HG02973 (cell line): ENCODE measurements around the gene ATP5MC2.
"Not testable (repeated sequence)": the region's sequence is repeated elsewhere in the genome, so short reads cannot be mapped to it uniquely, and the experiment has no call there.

Source experiments
- ATAC-seq: cut with Tn5 transposase; IDR thresholded peaks from one replicate; pipeline ENCODE4 v1.9.1; 2021; ENCODE audit warnings: moderate library complexity; ENCODE audit not compliant: unreplicated experiment

ATP5MC2 gene

DNA sequence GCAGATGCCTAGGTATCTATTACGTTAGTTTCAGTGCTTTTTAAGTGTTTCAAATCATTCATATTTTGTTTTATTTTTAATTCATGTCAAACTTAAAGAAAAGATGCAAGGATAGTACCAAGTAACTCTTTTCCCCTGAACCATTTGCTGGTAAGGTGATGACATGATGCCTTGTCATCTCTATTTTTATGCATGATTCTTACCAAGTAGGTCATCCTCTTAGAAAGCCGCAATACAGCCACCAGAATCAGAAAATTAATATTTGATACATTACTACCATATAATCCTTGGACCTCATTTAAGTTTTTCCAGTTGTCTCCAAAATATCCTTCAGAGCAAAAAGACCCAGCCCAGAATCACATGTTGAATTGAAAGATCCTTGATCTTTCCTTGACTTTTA is 22.3 kb downstream of the ATP5MC2 start:
- no peak for ATAC-seq

DNA sequence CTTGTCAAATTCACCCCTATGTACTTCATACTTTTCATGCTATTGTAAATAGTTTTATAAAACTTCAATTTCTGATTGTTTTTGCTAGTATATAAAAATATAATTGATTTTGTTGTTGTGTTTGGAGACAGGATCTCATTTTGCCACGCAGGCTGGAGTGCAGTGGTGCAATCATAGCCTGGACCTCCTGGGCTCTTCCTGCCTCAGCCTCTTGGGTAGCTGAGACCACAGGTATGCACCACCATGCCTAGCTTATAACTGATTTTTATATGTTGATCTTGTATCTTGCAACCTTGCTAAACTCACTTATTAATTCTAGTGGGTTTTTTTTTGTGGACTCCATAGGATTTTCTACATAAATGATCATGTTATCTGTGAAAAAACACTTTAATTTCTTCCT is 23.5 kb downstream of the ATP5MC2 start:
- no peak for ATAC-seq

- ATAC-seq, result no peak
These were observed 24.1 kb downstream of the ATP5MC2 start for GRCh38 chr12:53651737-53652136.

- not testable (repeated sequence) for ATAC-seq
These were observed 29.6 kb downstream of the ATP5MC2 start for GRCh38 chr12:53646300-53646699.

DNA sequence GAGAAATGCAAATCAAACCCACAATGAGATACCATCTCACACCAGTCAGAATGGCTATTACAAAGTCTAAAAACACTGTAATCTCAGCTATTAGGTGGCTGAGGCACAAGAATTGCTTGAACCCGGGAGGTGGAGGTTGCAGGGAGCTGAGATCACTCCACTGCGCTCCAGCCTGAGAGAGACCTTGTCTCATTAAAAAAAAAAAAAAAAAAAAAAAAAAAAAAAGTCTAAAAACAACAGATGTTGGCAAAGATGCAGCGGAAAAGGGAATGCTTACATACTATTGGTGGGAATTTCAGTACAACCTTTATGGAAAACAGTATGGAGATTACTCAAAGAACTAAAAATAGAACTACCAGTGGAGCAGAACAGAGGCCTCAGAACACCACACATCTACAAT is 30.7 kb downstream of the ATP5MC2 start:
- no peak for ATAC-seq

- ATAC-seq, result no peak
These were observed 31.8 kb downstream of the ATP5MC2 start for GRCh38 chr12:53644133-53644532.

DNA sequence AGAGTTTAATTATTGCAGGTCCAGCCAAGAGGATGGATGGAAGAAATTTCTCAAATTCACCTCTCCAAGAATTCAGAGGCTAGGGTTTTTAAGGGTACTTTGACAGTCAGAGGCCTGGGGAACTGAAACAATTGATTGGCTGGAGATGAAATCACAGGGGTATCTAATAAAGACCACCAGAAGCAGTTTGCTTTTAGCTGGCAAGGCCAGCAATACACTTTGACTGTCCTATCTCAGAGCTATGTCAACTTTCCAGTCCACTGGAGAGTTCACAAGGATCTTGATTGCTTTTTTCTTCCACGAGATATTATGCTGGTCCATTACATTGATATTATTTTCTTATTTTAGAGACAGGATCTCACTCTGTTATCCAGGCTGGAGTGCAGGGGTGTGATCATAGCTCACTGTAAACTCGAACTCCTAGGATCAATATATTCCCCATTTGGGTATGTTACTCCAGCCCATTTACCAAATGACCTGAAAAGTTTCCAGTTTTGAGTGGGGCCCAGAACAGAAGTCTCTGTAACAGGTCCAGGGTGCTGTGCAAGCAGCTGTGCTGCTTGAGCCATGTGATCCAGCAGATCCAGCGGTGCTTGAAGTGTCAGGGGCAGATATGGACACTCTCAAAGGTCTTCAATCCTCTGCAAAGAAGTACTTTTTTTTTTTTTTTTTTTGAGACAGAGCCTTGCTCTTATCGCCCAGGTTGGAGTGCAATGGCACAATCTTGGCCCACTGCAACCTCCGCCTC is 32.5 kb downstream of the ATP5MC2 start:
- no peak for ATAC-seq

- ATAC-seq, result no peak
These were observed 37.8 kb downstream of the ATP5MC2 start for GRCh38 chr12:53638057-53638456.

DNA sequence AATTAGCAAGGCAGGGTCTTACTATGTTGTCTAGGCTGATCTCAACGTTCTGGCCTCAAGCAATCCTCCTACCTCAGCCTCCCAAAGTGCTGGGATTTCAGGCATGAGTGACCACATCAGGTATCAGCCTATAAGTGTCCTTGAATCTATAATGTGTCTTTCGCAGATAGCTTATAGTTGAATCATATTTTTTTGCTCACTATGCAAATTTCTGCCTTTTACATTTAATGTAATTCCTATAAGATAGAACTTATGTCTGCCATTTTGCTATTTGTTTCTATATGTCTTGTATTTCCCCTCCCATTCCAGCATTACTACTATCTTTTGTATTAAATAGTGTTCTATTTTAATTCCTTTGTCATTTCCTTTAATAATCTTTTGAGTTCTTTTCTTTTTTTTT is 39.2 kb downstream of the ATP5MC2 start:
- no peak for ATAC-seq

DNA sequence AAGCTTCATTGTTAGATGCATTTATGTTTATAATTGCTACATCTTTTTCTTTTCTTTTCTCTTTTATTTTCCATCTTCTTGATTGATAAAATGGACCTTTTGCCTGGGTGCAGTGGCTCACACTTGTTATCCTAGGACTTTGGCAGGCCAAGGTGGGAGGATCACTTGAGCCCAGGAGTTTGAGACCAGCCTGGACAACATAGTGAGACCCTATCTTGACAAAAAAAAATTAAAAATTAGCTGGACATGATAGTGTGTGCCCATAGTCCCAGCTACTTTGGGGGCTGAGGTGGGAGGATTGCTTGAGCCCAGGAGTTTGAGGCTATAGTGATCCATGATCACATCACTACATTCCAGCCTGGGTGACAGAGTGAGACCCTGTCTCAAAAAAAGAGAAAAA is 40.2 kb downstream of the ATP5MC2 start:
- not testable (repeated sequence) for ATAC-seq

DNA sequence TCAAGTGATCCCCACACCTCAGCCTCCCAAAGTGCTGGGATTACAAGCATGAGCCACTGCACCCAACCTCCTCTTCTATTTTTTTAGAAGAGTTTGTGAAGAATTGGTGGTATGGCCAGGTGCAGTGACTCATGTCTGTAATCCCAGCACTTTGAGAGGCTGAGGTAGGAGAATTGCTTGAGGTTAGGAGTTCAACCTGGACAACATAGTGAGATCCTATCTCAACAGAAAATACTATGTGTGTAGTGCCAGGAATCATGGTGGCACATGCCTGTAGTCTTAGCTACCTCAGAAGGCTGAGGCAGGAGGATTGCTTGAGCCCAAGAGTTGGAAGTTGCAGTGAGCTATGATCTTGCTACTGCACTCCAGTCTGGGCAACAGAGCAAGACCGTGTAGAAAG is 44.2 kb downstream of the ATP5MC2 start:
- no peak for ATAC-seq

GRCh38 chr12:53627919-53628318 is 48.0 kb downstream of the ATP5MC2 start:
- ATAC-seq, result no peak

- peak; percentile 2 for ATAC-seq
These were observed 49.1 kb downstream of the ATP5MC2 start for GRCh38 chr12:53626702-53627169.

DNA sequence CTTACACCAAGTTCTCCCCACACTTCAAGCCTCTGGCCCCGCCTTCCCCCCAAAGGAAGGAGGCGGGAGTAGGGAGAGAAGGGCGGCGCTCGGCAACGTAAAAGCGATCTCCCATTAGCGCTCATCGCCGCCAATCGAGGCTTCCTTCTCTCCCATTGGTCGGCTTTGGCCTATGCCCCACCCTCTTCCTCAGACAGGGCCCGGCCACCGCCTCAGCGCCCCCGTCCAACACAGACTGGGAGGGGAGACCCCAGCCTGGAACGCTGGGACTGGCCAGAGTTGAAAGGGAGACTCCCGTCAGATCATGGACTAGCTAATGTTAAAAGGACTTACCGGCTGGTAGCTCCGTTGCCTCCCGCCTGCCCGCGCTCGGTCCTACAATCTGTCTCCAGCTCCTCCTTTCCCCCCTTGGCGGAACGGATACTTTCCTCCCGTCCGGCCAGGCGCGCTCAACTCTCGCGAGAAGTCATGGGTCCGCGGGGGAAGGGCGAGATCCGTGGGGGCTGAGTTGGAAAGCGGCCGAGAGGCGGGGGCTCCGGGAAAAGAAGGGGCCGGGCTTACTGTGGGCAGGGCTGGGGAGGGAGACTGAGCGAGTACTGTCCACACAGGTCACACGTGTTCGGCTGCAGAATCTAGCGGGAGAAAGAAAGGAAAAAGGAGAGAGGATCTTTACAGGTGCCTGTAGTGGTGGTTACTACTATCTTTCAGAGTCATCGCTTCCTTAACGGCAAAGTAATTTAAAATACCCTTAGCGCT is 49.8 kb downstream of the ATP5MC2 start, which contains the start of gene ATF7:
ATF7 (minus strand) TSS at position 437 of the 756 bp plus-strand sequence. CDS start 25,382 bp downstream, outside the sequence.
- ATAC-seq, result peak; percentile 88

GRCh38 chr12:53625373-53625945 is 50.4 kb downstream of the ATP5MC2 start:
- no peak for ATAC-seq

DNA sequence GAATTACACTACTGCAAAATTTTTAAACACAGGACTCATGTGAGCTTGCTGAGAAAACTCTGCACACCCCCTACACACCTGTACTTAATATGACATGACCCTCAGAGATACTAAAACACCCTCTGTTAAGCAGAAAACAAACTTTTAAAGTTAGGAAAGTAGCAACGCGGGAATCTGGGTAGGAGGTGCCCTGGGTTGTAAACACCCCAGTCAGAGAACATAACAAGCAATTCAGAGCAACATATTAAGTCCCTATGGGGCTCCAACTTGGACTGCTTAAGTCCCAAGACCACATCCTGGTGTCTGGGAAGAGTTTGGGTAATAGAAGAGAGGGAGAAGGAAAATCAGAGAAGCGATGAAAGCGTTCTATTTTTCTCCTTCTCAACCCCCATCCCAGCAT is 50.9 kb downstream of the ATP5MC2 start:
- ATAC-seq, result no peak

DNA sequence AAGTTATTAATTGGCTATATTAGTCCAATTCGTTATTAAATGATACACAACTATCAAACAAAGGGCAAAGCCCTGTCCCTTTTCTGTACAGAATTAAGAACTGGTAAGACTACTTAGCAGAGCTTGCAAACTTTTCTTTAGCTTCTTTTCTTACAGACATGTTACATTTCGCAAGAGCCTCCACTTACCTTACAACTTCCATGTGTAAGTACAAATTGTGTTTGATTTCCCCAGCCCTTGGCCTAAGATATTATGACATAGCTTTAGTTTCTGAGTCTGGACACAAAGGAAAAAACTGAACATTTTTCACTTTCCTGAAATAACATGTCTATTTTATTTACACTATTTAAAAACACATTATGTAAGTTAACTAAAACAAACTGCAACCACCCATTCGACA is 51.4 kb downstream of the ATP5MC2 start:
- ATAC-seq, result no peak

DNA sequence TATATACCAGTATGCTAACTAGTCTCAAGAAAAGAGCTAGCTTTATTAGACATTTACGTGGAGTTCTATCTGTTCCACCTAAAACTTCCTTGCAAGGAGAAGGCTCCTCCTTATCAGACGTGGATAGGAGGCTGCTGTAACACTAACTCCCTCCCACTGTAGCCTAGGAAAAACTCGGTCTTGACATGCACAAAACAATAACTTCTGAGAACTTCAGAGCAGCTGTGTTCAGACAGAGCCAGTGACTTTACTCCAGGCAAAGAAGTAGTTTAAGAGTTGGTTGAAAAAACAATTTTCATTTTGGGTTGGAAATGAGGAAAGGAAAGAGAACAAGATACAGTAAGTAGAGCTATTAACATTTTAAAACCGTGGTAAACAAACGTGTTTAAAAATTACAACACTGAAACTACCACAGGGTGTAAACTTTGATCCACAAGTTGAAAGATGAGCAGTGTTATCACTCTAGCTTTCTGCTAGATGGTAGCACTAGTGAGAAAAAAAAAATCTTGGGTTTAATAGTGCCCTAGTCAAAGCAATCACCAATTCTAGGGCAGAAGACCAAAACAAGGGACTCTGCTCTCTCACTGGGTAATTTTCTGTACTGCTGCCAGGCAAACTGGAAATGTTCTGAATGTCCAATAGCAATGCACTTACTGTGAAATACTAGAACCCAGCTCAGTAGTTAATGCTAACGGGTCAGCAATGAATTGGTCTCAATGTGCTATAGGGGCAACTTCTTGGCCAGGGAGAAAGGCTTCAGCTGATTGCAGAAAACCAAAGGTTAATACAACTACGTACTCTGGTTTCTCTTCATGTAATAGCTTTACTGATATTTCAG is 52.1 kb downstream of the ATP5MC2 start:
- no peak for ATAC-seq

DNA sequence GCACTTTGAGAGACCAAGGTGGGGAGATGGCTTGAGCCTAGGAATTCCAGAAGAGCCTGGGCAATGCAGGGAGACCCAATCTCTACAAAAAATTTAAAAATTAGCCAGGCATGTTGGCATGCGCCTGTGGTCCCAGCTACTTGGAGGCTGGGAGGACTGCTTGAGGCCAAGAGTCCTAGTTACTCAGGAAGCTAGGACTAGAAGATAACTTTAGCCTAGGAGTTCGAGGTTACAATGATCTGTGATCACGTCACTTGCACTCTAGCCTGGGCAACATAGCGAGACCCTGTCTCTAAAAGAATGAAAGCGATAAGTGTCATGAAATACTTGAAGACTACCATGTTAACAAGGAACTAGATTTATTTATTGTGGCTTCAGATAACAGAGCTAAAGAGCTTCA is 53.2 kb downstream of the ATP5MC2 start:
- no peak for ATAC-seq

DNA sequence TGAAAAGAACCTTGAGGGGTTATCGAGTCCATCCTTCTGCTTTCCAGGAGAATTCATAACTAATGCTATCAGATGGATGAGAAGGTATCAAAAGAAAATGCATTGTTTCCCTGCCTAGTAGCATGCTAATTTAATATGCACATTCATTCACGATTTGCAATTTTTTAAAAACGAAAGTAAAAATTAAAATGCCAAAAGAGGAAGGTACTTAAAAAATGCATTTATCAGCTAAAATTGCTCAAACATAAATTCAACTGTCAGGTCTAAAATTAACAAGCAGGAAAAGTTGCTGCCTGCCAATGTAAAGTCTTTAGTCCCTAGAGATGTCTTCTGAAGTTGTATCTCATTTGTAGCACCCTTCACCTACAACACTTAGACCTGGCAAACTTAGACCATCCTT is 57.6 kb downstream of the ATP5MC2 start:
- ATAC-seq, result no peak

DNA sequence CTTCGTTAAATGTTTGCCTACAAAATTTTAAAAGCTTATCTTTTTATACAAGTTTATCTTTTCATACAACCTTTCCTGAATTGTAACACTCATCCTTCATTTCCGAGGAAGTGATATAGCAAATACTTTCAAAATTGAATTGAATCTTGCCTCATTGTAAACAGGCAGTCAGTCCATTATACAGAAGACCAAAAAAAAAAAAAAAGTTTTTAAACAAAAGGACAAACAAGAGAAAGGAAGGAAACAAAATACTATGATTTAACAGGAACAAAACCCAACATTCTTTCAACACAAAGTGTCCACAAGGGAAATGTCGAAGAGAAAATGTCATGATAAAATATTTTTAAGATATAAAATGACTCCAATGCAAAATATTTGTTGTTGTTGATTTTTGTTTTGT is 58.2 kb downstream of the ATP5MC2 start:
- no peak for ATAC-seq
